ENCODE results near the gene SEMA5A. TPM values are rescaled to one million over a fixed set of nuclear protein-coding genes. Genes with fewer than 3 reads are reported as not detected.
A peak's percentile ranks its signal among the peaks of the same experiment; 100 is the strongest.

Gene SEMA5A
- total RNA-seq, 4 donors from 2014 or later, result 0.46 to 3.2 (median 1.7) TPM

DNA sequence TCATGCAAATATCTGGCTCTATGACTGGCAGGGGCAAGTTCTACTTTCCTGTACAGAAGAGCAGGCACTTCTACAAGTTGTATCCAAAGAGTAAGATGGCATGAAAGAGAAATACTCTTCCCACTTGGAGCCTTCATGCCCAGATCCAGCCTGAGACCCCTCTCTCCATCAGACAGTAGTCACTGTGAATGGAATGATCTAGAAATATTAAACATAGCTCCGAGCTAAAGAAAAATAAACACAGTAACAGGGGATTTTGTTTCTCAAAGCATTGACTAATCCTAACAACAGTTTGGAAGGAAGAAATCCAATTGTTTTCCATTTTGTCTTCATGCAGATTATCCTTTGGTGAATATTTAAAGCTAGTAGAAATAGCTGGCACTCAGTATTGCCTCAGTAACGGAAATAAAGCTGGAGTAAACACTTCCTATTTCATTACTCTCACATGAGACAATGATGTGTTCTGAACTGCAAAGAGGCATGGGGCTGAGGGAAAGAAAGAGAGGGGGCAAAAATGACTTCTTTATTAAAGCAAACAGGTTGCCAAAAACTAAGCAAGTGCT, 100.0 kb downstream of the SEMA5A start:
- Histone ChIP-seq H3K4me3 (no peak overlapping the region), H3K9me3 (no peaks in the 10 kb centered on the region), H3K4me1 (no peaks in the 10 kb centered on the region), H3K36me3 (no peaks in the 10 kb centered on the region), H3K27ac (peak overlapping the region in 1 of 4 donors; percentile 18), H3K27me3 (no peaks in the 10 kb centered on the region)
- in situ Hi-C loops (cut with MboI; ENCODE audit: low sequenced_read_pairs in 4 of 4) (no loop called here), intact Hi-C loops (cut with DNase I; ENCODE audit: low total_unique reads) (no loop called here)
- DNase-seq (no peak), ATAC-seq (peak in 1 of 2 donors; percentile 75)
- TF ChIP-seq, protein P1, sequence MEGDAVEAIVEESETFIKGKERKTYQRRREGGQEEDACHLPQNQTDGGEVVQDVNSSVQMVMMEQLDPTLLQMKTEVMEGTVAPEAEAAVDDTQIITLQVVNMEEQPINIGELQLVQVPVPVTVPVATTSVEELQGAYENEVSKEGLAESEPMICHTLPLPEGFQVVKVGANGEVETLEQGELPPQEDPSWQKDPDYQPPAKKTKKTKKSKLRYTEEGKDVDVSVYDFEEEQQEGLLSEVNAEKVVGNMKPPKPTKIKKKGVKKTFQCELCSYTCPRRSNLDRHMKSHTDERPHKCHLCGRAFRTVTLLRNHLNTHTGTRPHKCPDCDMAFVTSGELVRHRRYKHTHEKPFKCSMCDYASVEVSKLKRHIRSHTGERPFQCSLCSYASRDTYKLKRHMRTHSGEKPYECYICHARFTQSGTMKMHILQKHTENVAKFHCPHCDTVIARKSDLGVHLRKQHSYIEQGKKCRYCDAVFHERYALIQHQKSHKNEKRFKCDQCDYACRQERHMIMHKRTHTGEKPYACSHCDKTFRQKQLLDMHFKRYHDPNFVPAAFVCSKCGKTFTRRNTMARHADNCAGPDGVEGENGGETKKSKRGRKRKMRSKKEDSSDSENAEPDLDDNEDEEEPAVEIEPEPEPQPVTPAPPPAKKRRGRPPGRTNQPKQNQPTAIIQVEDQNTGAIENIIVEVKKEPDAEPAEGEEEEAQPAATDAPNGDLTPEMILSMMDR (IDR thresholded peaks at IDR 0.05 in 4 of 5, conservative IDR thresholded peaks at IDR 0.05 in 1 of 5), result no peak
- TF ChIP-seq POLR2A (IDR thresholded peaks at IDR 0.05), result no peak

DNA sequence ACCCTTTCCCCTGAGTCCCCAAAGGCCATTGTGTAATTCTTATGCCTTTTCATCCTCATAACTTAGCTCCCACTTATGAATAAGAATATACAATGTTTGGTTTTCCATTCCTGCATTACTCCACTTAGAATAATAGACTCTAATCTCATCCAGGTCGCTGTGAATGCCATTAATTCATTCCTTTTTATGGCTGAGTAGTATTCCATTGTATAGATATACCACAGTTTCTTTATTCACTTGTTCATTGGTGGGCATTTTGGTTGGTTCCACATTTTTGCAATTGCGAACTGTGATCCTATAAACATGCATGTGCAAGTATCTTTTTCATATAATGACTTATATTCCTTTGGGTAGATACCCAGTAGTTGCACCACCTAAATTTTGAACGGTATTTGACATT, 101.5 kb downstream of the SEMA5A start:
- Histone ChIP-seq H3K27ac (no peak overlapping the region), H3K9me3 (no peaks in the 10 kb centered on the region), H3K36me3 (no peaks in the 10 kb centered on the region), H3K4me1 (no peaks in the 10 kb centered on the region), H3K27me3 (no peaks in the 10 kb centered on the region), H3K4me3 (no peak overlapping the region)
- DNase-seq, result no peak
- ATAC-seq, result no peak
- intact Hi-C loops (cut with DNase I; ENCODE audit: low total_unique reads) (no loop called here), in situ Hi-C loops (cut with MboI; ENCODE audit: low sequenced_read_pairs in 4 of 4) (no loop called here)
- no peak for TF ChIP-seq POLR2A (IDR thresholded peaks at IDR 0.05)
- TF ChIP-seq, protein P1 (IDR thresholded peaks at IDR 0.05 in 4 of 5, conservative IDR thresholded peaks at IDR 0.05 in 1 of 5), result no peak

DNA sequence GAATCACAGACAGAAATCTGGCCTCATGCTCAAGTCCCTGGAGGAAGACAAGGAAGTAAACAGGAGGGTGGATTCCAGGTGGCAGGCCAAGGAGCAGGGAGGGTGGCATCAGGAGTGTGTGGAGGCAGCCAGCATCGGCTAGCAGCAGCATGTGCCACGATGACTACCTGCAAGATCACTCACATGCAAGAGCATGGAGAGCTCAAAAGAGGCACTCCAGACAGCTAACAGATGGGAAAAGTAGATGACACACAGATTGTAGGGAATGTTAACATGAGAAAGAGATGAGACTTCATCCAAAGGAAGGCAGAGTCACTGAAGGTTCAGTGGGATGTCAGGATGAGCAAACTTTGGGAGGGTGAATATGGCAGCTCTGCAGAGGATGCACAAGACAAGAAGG, 104.3 kb downstream of the SEMA5A start:
- no peak for TF ChIP-seq POLR2A (IDR thresholded peaks at IDR 0.05)
- TF ChIP-seq, protein P1 (IDR thresholded peaks at IDR 0.05 in 4 of 5, conservative IDR thresholded peaks at IDR 0.05 in 1 of 5), result no peak
- Histone ChIP-seq H3K36me3 (no peaks in the 10 kb centered on the region), H3K4me1 (no peaks in the 10 kb centered on the region), H3K27ac (no peak overlapping the region), H3K9me3 (no peaks in the 10 kb centered on the region), H3K4me3 (no peak overlapping the region), H3K27me3 (no peaks in the 10 kb centered on the region)
- in situ Hi-C loops (cut with MboI; ENCODE audit: low sequenced_read_pairs in 4 of 4) (no loop called here), intact Hi-C loops (cut with DNase I; ENCODE audit: low total_unique reads) (no loop called here)
- no peak for ATAC-seq
- DNase-seq, result no peak

DNA sequence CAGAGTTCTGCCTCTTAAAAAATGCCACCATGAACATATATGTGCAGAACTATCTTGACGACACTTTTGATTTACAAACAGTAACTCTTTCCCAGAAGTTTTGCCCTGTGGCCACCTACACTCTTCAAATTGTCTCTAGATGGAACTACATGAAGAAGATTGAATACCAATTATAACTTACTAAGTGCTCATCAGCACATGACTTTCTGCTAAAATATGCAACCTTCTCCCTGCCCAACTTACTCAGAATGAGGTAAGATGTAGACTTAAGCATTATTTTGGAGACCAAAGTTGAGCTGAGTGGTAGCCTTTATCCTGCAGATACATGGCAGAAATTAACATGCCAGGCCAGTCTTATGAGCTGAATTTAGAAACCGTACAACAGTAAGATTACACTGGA, 105.4 kb downstream of the SEMA5A start:
- H3K27me3 ChIP-seq, result no peaks in the 10 kb centered on the region
- no peak overlapping the region for H3K4me3 ChIP-seq
- no peak for DNase-seq
- no peaks in the 10 kb centered on the region for H3K36me3 ChIP-seq
- no peak for TF ChIP-seq POLR2A (IDR thresholded peaks at IDR 0.05)
- TF ChIP-seq, protein P1 (IDR thresholded peaks at IDR 0.05 in 4 of 5, conservative IDR thresholded peaks at IDR 0.05 in 1 of 5), result no peak
- H3K27ac ChIP-seq, result peak overlapping the region in 1 of 4 donors; percentile 6
- H3K4me1 ChIP-seq, result no peaks in the 10 kb centered on the region
- in situ Hi-C loops (cut with MboI; ENCODE audit: low sequenced_read_pairs in 4 of 4) (no loop called here), intact Hi-C loops (cut with DNase I; ENCODE audit: low total_unique reads) (no loop called here)
- no peak for ATAC-seq
- no peaks in the 10 kb centered on the region for H3K9me3 ChIP-seq

Data from gastrocnemius medialis (tissue), 4 donors.